Measurements from ENCODE around the gene STXBP3. TPM values are rescaled to one million over a fixed set of nuclear protein-coding genes. Genes with fewer than 3 reads are reported as not detected.
A peak's percentile ranks its signal among the peaks of the same experiment; 100 is the strongest.

The STXBP3 gene
- polyA plus RNA-seq, 1 donor = 33.3 TPM

DNA sequence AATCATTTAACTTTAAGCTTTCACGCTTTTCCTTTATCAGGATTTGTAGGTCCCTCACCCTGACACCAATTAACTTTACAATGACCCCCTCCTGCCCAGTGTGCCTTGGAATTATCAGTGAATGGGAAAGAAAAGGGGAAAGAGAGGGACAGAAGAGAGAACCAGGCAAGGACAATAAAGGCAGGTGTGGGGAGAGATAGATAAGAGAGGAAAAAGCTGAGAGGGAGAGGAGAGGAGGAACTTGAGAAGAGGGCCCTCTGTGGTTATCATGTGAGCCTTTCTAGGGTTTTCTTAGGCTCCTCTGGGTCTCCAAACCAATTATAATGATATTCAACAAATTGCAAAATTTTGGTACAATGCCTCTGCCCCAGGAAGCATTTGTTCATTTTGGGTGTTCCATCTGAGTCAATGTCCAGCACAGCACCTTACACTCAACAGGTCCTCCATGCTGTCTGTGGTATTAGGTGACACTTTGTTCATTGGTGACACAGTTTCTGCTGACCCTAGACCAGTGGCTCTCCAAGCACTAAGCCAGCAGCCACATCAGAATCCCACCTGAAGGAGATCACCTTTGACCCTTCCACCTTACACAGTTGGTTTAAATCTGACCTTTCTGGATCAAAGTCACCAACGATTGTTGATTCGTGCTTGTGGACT, 96.2 kb downstream of the STXBP3 start:
- DNase-seq (ENCODE audit: low read depth) = no peak

DNA sequence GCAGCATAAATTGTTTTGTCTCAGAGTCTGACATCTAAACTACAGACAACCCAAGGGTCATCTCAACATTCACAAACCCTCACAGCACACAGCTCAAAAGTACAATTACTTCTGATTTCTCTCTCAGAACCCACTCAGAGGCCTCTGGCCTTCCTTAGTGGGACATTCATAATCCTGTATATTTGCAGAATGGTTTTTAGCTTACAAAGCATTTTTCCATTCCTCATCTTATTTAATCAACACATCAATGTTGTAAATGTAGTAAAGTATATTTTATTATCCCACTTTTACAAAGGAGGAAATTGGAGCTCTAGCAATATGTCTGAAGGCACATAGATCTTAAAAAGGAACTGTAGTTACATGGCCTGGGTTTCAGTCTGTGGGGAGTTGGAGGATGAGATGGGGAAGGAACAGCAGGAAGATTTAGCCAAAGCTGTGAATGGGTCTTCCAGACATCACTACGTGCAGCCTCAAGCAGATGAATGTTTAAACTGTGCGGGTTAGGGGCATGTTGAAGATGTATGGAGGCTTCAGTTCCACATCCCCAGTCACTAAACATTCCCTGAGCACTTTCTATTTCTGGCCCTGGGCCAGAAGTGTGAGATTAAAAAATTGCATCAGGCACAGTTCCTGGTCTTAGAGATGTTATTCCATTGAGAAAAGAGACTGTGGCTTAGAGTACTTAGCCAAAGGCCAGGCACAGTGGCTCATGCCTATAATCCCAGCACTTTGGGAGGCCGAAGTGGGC, 97.1 kb downstream of the STXBP3 start:
- DNase-seq (ENCODE audit: low read depth) = no peak

DNA sequence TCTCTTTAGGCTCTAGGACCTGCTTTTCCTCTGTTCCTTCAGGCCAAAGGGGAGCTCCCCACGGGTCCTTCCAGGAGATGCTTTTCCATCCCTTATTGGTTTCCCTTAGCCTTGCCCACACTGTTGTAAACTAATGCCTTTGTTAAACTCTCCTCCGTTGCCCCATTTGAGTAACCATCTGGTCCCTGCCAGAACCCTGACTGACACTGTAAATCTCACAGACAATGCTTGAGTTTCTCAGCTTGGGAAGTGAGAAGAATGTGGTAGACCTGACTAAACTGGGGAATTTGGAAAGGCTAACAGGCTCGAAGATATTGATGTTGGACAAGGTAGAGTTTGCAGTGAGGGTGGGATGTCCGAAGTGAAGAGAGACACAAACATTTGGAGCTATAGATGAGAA, 99.0 kb downstream of the STXBP3 start:
- DNase-seq (ENCODE audit: low read depth) = no peak

DNA sequence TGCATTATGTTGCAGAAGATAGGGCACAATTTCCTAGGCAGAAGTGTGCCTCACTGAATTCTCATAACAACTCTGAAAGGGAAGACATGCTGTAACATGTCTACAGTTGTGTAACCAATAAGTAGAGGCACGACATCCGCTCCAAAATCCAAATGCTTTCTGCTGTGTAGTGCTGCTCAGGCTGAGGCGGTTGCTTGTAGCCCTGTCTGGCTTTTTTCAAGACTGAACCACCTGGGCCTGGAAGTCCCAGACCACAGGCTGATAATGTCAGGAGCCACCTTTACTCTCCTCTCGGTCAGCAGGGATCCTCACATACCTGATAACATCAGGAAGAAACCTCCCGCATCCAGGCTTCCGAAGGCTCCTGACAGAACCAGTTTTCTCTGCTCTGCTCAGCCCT, 99.5 kb downstream of the STXBP3 start:
- no peak for DNase-seq (ENCODE audit: low read depth)

DNA sequence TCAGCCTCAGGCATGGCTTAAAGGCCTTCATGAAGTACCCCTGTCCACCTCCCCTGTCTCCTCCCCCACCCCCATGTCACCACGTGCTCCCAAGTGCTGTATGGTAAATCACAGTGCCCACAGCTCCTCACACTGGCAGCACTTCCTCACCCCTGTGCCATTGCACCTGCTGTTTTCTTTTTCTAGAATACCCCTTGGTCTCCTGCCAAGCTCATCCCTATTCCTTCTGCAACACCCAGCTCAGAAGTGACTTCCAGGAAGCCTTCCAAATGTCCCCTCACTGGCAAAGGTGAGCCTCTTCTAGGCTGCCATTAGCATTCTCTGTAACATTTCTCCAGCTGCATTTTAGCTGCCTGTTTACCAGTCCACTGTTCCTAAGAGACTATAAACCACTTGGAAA, 101.0 kb downstream of the STXBP3 start:
- no peak for DNase-seq (ENCODE audit: low read depth)

DNA sequence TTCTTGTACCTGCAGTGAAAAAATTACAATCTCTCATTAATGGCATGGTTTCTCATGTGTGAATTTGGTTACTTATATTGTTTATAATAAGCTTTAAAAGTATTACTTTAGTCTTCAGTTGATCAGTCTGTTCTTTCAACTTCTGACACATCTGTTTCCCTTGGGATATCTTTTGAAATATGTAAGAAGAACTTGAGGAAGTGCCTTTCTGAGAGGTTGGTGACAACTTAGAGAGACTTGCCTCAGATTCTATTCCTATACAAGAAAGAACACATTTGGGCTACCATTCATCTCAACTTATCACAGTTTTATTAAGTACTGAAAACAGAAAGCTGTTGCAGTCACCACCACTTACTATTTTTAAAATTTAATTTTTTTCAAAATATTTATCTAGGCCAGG, 102.3 kb downstream of the STXBP3 start:
- DNase-seq (ENCODE audit: low read depth) = no peak

DNA sequence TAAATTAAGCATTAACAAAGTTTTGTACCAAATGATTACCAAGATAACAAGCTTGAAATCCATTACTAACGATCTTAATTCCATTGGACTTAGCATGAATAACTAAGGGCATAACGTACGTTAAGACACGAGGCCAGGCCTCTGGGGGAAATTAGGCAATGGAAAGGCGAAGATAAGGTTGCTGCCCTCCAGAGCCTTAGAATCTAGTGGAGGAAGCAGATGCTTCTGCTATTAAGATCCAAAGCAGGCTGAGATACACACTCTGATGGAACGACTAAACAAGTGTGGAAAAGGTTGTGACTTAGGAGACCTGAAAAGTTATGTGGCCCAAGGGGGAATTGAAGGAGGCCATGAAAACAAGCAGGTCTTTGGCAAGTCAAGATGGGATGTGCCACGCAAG, 104.5 kb downstream of the STXBP3 start:
- DNase-seq (ENCODE audit: low read depth) = no peak

DNA sequence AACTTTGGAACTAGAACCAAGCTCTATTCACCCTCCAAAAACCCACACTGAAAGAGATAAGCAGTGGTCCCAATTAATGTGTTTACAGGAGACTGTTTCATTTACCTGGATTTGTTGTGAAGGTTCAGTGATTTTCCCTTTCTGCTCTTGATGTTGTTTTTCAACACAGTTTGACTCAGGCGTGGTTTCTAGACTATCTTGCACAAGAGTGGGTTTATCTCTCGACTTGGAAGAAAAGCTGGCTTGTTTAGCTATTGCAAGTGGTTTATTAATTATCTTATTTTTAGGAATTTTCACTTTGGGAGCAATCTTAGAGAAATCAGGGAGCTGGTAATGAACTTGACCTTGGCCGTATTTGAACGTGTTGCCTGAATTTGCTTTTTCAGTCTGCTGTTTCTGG, 105.1 kb downstream of the STXBP3 start:
- DNase-seq (ENCODE audit: low read depth) = no peak

DNA sequence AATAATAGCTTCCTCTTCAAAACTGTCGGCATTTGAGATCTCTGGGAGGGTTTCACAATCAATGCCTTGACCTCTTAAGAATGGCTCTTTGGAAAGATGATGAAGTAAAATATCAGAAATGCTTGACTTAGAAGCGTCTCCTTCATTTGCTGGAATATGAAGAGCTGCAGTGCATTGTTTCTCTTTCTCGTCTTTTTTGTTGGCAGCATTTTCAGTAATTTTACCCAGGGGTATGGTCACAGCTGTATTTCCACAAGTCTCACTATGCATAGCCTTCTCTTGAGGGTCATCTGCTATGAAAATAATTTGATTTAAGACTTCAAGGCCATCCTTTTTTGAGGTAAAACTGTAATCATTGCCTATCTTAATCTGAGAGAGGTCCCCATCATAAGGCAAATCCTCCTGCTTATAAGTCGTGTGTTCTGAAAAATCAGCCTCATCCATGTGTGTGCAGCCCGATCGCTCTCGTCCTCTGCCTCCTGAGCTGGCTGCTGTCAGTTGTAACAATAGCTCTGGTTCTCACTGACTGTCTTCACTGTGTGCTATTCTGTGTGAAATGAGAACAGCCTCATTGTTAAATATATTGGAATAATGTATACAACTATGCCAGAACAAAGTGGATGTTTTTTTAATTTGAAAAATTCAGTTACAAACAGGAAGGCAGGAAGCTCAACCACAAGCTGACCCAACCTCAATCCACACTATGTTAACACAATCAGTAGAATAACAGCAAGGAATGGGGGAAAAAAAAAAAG, 105.9 kb downstream of the STXBP3 start:
- no peak for DNase-seq (ENCODE audit: low read depth)

DNA sequence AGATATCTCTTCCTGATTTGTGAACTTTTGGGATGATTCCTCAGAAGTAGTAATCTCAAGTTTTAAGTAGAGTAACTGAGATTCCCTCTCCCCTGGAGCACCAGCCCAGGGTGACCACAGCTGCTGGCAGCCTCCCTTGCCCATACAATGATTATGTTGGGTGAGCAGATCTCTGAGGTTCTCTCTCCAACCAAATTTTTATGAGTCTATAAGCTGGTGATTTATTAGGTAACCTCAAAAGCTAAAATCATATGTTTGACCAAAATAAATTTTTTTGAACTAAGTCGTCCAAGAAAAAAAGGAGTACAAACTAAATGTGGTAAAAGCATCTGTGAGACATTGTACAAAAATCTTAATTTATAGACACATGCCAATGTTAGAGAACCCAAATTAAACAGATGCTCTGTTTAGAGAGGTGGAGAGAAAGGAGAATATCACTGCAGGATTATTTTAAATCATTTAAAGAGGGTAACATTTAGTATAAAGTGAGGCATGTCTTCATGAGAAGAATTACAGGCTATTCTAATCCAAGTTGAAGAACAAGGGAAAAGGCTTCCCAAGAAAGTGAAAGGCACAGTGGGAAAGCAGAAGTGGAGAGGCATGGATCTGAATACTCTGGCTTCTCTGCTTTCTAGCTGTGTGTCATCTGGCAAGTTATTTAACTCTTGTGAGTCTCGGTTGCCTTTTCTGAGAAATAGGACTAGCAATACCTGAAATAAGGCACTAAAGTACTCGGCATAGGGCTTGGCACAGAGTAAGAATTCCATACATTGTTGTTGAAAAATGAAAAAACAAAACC, 107.9 kb downstream of the STXBP3 start:
- DNase-seq (ENCODE audit: low read depth) = no peak

DNA sequence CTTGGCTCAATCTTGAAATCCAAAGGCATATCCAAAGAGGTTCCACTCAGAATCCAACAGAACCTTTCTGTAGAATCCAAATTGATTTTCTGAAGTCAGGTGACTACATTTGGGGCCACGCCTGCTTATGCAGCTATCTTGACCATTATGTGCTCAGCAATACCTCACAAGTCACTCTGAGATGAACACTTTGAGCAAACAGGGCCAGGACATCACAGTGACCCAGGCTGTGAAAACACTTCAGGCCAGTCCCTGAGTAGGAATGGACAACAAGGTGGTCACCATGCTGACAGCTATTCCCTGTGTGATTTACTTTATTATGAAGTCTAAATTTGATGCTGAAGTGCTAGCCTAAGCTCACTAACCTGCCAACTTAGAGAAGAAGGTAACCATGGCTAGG, 110.5 kb downstream of the STXBP3 start, which contains the start of gene AKNAD1:
TSS of gene AKNAD1 (minus strand) at position 101 of the 400 bp plus-strand sequence. CDS start 4,430 bp downstream, outside the sequence.
- no peak for DNase-seq (ENCODE audit: low read depth)

DNA sequence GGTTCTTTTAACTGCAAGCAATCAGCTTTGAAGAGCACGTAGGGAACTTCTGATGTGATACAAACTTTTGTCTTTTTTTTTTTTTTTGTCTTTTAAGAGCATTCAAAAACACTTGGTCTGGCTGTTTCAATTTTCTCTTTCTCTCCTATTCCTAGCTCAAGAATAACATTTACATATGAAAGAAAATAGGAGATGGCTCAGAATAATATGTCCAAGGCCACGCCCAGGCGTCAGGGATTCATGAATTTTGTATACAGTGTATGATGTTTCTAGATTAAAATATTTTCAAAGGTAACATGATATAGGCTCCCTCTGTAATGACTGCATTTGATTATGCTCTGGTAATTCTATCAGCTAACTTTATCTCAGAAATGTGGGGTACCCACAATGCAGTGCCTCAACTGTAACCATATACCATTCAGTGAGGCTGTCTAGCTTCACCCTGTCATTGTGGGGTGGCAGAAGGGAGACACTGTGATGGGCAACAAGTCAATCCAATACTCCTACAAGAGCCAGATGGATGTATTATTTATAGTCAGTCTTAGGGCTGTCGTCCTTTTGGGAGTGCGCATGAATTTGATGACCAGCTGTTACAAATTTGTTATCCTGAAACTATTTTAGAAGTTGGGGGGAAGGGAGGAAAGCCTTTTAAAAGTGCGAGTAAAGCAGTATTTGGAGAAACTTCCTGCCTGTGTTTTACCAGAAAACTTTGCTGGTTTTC, 111.9 kb downstream of the STXBP3 start:
- peak; percentile 46 for DNase-seq (ENCODE audit: low read depth)

Other genes starting within 250 kb of the STXBP3 start
- gene EEIG2, start 186.6 kb upstream of the STXBP3 start, polyA plus RNA-seq (ENCODE audit: insufficient read length) = 9.7 TPM
- 21.4 TPM for gene HENMT1, start 85.6 kb upstream of the STXBP3 start, polyA plus RNA-seq (ENCODE audit: insufficient read length)
- gene PRPF38B, start 54.4 kb upstream of the STXBP3 start, polyA plus RNA-seq (ENCODE audit: insufficient read length) = 46.9 TPM
- not detected for gene FNDC7, start 33.8 kb upstream of the STXBP3 start, polyA plus RNA-seq (ENCODE audit: insufficient read length)
- gene AKNAD1, start 110.4 kb downstream of the STXBP3 start, polyA plus RNA-seq (ENCODE audit: insufficient read length) = 2.2 TPM
- 45.9 TPM for gene GPSM2, start 130.3 kb downstream of the STXBP3 start, polyA plus RNA-seq (ENCODE audit: insufficient read length)
- gene CLCC1, start 216.8 kb downstream of the STXBP3 start, polyA plus RNA-seq (ENCODE audit: insufficient read length) = 38.7 TPM

Data from forelimb muscle (tissue), 1 donor.